ENCODE measurements around the gene LRP8.
A peak's percentile ranks its signal among the peaks of the same experiment; 100 is the strongest.

LRP8 gene

DNA sequence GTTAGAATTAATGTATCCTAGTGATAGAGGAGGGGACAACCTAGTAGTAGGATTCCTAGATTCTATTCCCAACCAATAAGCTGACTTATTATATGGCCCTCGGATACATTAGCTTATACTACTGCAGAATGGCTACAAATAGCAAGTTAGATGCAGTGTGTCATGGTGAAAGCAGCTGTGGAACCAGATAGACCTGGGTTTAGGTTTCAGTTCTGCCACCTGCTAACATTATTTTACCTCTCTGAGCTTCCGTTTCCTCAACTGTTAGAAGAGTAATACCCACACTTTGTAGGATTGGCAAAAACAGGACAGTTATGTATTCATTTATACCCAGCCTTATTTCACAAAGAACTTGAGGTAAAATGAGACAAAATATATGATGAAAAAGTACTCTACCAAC, 67.9 kb downstream of the LRP8 start:
- Histone ChIP-seq H3K4me2 (no peak overlapping the region), H3K4me3 (no peak overlapping the region), H3K36me3 (peaks cover 100% of the 10 kb centered on the region), H4K20me1 (no peaks in the 10 kb centered on the region), H3K9me3 (no peaks in the 10 kb centered on the region), H3K4me1 (no peaks in the 10 kb centered on the region), H3K27me3 (no peaks in the 10 kb centered on the region), H3K9ac (no peak overlapping the region), H3K27ac (no peak overlapping the region)
- TF ChIP-seq Cebpa-rat (IDR thresholded peaks at IDR 0.05), result no peak

DNA sequence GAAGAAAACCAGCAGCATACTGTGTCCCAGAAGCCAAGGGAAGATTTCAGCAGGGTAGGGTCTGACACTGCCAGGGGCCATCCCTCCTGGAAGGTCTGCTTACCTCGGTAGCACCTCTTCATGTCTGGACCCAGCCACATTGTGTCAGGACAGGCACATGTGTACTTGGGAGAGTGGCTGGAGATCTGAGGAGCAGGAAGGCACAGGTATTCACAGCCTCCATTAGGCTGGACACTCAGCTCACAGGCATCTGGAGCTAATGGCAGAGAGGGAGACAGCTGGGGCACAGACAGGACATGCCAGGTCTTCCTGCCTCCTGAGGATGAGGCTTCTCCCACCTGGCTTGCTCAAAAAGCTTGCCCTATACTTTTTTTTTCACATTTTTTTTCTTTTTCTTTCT, 69.7 kb downstream of the LRP8 start:
- TF ChIP-seq Cebpa-rat (IDR thresholded peaks at IDR 0.05), result no peak
- H3K9me3 ChIP-seq, result no peaks in the 10 kb centered on the region
- no peak overlapping the region for H3K4me2 ChIP-seq
- H3K27me3 ChIP-seq, result no peaks in the 10 kb centered on the region
- no peaks in the 10 kb centered on the region for H3K4me1 ChIP-seq
- H3K27ac ChIP-seq, result no peak overlapping the region
- no peak overlapping the region for H3K9ac ChIP-seq
- H3K4me3 ChIP-seq, result no peak overlapping the region
- peaks cover 99% of the 10 kb centered on the region for H3K36me3 ChIP-seq
- H4K20me1 ChIP-seq, result no peaks in the 10 kb centered on the region

- no peak overlapping the region for H3K27ac ChIP-seq
- H3K4me3 ChIP-seq, result no peak overlapping the region
- no peaks in the 10 kb centered on the region for H4K20me1 ChIP-seq
- H3K27me3 ChIP-seq, result no peaks in the 10 kb centered on the region
- H3K9ac ChIP-seq, result no peak overlapping the region
- H3K36me3 ChIP-seq, result peaks cover 93% of the 10 kb centered on the region
- no peaks in the 10 kb centered on the region for H3K9me3 ChIP-seq
- no peak for TF ChIP-seq Cebpa-rat (IDR thresholded peaks at IDR 0.05)
- H3K4me1 ChIP-seq, result no peaks in the 10 kb centered on the region
- no peak overlapping the region for H3K4me2 ChIP-seq
Measured at GRCh38 chr1:53257454-53258081, 70.3 kb downstream of the LRP8 start.

DNA sequence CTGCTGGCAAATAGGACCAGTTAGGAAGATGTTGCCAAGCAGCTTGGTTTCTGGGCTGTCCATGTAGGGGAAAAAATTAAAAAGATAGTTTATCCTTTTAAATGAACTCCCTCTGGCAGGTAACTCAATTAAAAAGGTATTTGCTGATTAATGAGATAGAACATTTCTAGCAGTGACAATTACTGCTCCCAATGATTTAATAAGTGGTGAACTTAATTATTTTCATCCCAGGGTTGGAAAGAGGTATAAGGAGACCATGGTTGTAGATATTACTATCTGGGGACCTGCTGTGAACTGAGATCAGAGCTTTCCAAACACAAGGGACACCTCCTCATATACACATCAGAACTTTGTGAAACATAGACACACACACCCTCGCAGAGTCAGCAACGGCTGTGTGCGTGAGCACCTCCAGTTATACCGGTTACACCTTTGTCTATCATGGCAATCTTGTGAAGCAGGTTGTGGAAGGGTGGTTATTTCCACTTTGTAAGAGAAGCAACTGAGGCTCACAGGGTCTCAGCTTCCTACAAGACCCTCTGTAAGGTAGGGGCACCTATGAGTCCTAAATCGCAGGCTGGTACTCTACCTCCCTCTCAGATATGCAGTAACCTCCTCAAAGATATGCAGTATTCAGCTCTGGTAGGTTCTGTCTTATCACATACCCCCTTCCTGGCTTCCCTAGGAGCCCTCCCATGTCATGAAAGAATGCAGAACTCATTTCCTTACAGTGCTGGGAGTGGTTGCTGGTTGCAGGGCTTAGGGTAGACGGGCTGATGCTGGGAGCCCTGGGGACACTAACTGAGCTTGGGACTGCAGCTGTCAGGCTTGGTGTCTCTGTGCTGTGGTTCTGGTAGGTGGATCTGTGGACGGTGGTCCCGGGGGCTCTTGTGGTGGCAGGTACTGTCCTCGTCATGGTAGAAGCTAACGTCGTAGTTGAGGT, 71.1 kb downstream of the LRP8 start:
- H3K9ac ChIP-seq, result no peak overlapping the region
- TF ChIP-seq Cebpa-rat (IDR thresholded peaks at IDR 0.05), result no peak
- no peak overlapping the region for H3K27ac ChIP-seq
- H3K4me3 ChIP-seq, result no peak overlapping the region
- H4K20me1 ChIP-seq, result no peaks in the 10 kb centered on the region
- H3K9me3 ChIP-seq, result no peaks in the 10 kb centered on the region
- peaks cover 93% of the 10 kb centered on the region for H3K36me3 ChIP-seq
- no peak overlapping the region for H3K4me2 ChIP-seq
- H3K4me1 ChIP-seq, result no peaks in the 10 kb centered on the region
- no peaks in the 10 kb centered on the region for H3K27me3 ChIP-seq

DNA sequence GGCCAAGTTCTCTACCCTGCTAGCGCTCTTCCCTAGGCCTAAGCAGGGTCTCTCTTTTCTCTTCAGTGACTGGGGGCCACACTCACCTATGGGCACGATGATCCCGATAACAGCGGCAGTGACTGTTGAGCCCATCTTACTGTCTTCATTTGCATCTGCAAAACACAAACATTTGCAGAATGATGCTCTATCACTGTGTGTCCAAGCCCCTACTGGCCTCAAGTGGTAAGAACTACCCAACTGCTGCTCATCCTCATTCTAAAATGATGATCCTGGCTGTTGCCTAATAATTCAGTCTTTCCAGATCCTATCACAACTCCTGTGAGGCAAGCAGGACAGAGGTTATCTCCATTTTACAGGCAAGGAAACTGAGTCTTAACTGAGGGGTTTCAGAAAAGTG, 72.8 kb downstream of the LRP8 start:
- no peak overlapping the region for H3K27ac ChIP-seq
- H3K4me3 ChIP-seq, result no peak overlapping the region
- no peaks in the 10 kb centered on the region for H3K27me3 ChIP-seq
- no peaks in the 10 kb centered on the region for H3K9me3 ChIP-seq
- no peaks in the 10 kb centered on the region for H4K20me1 ChIP-seq
- no peaks in the 10 kb centered on the region for H3K4me1 ChIP-seq
- no peak overlapping the region for H3K4me2 ChIP-seq
- H3K9ac ChIP-seq, result no peak overlapping the region
- H3K36me3 ChIP-seq, result peaks cover 93% of the 10 kb centered on the region
- no peak for TF ChIP-seq Cebpa-rat (IDR thresholded peaks at IDR 0.05)

- Histone ChIP-seq H3K36me3 (peaks cover 93% of the 10 kb centered on the region), H3K4me2 (no peak overlapping the region), H3K27me3 (no peaks in the 10 kb centered on the region), H3K4me1 (no peaks in the 10 kb centered on the region), H4K20me1 (no peaks in the 10 kb centered on the region), H3K9me3 (no peaks in the 10 kb centered on the region), H3K9ac (no peak overlapping the region), H3K27ac (no peak overlapping the region), H3K4me3 (no peak overlapping the region)
- no peak for TF ChIP-seq Cebpa-rat (IDR thresholded peaks at IDR 0.05)
Measured at GRCh38 chr1:53254011-53254640, 73.7 kb downstream of the LRP8 start.

- TF ChIP-seq Cebpa-rat (IDR thresholded peaks at IDR 0.05), result no peak
- no peak overlapping the region for H3K27ac ChIP-seq
- H3K27me3 ChIP-seq, result no peaks in the 10 kb centered on the region
- no peaks in the 10 kb centered on the region for H3K9me3 ChIP-seq
- H3K4me1 ChIP-seq, result peaks cover 19% of the 10 kb centered on the region
- H3K4me3 ChIP-seq, result no peak overlapping the region
- no peak overlapping the region for H3K9ac ChIP-seq
- peaks cover 93% of the 10 kb centered on the region for H3K36me3 ChIP-seq
- no peaks in the 10 kb centered on the region for H4K20me1 ChIP-seq
- no peak overlapping the region for H3K4me2 ChIP-seq
Measured at GRCh38 chr1:53250325-53250724, 77.5 kb downstream of the LRP8 start.

DNA sequence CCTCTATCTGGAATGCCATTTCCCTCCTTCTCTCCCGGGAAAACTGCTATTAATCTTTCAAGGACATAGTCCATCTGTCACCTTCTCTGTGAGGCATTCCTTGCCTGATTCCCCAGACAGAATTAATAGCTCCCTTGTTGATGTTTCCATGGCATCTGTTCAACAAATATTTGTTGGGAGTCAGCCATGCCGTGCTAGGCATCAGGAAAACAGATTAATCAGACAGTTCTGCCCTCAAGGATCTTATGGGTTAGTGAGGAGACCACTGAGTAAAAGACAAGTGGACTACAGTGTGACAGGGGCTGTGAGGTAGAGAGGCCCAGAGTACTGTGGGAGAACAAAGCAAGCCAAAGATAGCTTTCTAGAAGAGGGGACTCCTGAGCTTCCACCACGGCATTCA, 78.2 kb downstream of the LRP8 start:
- no peak for TF ChIP-seq Cebpa-rat (IDR thresholded peaks at IDR 0.05)
- no peak overlapping the region for H3K9ac ChIP-seq
- no peak overlapping the region for H3K4me3 ChIP-seq
- no peaks in the 10 kb centered on the region for H3K27me3 ChIP-seq
- no peaks in the 10 kb centered on the region for H4K20me1 ChIP-seq
- no peak overlapping the region for H3K4me2 ChIP-seq
- peaks cover 23% of the 10 kb centered on the region for H3K4me1 ChIP-seq
- H3K36me3 ChIP-seq, result peaks cover 93% of the 10 kb centered on the region
- H3K9me3 ChIP-seq, result no peaks in the 10 kb centered on the region
- H3K27ac ChIP-seq, result no peak overlapping the region

- no peaks in the 10 kb centered on the region for H3K27me3 ChIP-seq
- H3K9me3 ChIP-seq, result no peaks in the 10 kb centered on the region
- H3K36me3 ChIP-seq, result peaks cover 78% of the 10 kb centered on the region
- H3K4me2 ChIP-seq, result peak overlapping the region; percentile 43
- H4K20me1 ChIP-seq, result no peaks in the 10 kb centered on the region
- TF ChIP-seq Cebpa-rat (IDR thresholded peaks at IDR 0.05), result no peak
- no peak overlapping the region for H3K4me3 ChIP-seq
- H3K27ac ChIP-seq, result no peak overlapping the region
- H3K4me1 ChIP-seq, result peaks cover 33% of the 10 kb centered on the region
- H3K9ac ChIP-seq, result no peak overlapping the region
Measured at GRCh38 chr1:53246261-53247134, 81.4 kb downstream of the LRP8 start.
